ENCODE measurements around the gene NUDT8.

DNA sequence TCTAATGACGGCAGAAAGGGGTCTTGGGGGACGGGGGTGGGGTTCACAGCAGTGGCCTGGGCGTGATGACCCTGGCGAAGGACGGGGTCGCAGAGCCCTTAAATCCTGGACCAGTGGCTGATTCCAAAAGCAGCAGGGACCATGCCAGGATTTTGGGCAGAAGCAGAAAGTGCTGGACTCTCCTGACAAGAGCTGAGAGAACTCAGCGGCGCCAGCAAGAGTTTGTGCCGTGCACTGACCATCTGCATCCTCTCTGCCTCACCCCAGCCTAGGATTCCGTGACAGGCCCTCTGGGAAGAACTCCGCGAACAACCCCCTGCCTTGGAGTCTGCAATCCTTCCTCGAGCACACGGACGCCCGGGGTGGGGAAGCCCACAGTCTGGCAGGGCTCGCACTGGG is 23.6 kb downstream of the NUDT8 start:
- TF ChIP-seq, protein P1, sequence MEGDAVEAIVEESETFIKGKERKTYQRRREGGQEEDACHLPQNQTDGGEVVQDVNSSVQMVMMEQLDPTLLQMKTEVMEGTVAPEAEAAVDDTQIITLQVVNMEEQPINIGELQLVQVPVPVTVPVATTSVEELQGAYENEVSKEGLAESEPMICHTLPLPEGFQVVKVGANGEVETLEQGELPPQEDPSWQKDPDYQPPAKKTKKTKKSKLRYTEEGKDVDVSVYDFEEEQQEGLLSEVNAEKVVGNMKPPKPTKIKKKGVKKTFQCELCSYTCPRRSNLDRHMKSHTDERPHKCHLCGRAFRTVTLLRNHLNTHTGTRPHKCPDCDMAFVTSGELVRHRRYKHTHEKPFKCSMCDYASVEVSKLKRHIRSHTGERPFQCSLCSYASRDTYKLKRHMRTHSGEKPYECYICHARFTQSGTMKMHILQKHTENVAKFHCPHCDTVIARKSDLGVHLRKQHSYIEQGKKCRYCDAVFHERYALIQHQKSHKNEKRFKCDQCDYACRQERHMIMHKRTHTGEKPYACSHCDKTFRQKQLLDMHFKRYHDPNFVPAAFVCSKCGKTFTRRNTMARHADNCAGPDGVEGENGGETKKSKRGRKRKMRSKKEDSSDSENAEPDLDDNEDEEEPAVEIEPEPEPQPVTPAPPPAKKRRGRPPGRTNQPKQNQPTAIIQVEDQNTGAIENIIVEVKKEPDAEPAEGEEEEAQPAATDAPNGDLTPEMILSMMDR (IDR thresholded peaks at IDR 0.05; ENCODE audit: insufficient read depth, low read depth, low read length), result no peak
- no peak for TF ChIP-seq EZH2 (IDR thresholded peaks at IDR 0.05; ENCODE audit: insufficient read depth, low read length)

Measured in astrocyte (in vitro differentiated cells and primary cell).